Activated CD4-positive, alpha-beta T cell treated with anti-CD3 and anti-CD28 coated beads, Interleukin-2, amount 50 U/mL, for 1 hour (primary cell): ENCODE results near the gene PDCD4.

Experiments used
- DNase-seq: peaks from one replicate; pipeline ENCODE4 v3.0.0-alpha.2; 2020

Gene PDCD4

DNA sequence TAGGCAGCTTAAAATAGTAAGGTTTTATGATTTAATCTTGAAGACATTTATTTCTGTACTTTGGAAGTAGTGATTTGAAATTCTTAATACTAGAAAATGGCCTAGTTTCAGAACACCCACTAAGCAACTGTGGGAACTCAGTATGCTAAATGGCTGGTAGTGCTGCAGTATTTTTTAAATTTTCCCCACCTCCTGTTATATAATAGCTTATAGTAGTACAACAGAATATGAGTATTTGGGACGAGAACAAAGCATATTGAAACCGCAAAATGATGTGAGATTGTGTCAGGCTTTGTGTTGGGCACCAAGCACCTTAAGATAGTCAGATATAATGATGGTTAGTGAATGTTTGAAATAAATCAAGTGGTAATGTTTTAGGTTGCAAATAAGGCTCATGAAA lies 55.7 kb downstream of the PDCD4 start:
- DNase-seq = no peak

DNA sequence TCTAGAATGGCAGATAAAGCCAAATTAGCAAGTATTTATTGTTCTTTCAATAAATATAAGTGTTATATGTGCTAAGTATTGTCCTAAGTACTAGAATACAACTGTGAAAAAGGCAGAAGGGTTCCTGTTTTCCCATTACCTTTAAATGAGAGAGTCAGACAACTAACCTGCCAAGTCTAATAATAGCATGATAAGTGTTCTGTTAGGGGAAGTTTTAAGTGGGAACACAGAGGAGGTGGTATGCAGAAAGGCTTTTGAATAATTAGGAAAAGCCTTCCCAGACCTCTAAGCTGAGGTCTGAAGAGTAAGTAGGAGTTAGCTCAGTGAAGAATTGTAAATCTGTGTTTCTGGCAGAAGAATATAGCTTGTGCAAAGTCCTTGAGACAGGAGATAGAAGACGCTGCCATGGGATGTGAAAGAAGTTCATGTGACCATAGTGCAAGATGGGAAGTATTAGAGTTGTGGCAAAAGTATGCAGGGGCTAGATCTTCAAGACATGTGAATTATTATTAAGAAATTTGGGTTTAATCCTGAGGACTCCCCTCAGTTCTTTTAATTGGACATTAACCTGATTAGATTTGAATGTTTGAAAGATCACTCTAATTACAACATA lies 60.1 kb downstream of the PDCD4 start:
- no peak for DNase-seq

- DNase-seq = no peak
These were observed 60.9 kb downstream of the PDCD4 start for GRCh38 chr10:110932505-110933180.

DNA sequence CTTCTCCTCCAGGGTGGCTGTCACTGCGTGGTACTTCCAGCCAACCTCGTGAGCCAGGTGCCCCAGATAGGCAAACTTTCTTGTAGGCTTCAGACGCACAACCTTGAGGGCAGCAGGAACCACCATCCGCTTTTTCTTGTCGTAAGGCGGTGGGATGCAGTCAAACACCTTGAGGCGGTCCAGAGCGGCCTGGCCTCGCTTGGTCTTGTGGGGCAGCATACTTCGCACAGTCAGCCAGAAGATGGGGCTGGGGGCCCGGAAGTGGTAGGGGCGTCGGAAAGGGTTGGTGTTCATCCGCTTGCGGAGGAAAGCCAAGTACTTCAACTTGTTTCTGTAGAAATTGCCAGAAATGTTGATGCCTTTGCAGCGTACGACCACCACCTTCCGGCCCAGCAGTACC lies 65.0 kb downstream of the PDCD4 start:
- no peak for DNase-seq

DNA sequence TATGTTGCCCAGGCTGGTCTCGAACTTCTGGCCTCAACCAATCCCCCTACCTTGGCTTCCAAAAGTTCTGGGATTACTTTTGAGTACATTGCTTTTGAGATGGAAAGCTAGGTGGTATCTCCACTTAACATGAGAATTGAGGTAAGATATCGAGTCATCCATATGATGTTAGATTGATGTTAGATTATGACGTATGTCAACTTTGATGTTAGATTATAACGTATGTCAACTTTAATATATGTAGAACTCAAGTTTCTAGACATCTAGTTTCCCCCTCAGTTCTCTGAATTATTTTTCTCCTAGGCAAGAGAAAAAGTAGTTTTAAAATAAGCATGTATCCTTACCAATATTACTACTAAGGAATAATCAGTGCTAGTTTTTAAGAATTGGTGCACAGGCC lies 67.7 kb downstream of the PDCD4 start:
- DNase-seq = no peak

- DNase-seq = no peak
These were observed 73.2 kb downstream of the PDCD4 start for GRCh38 chr10:110944792-110945396.

- DNase-seq = no peak
These were observed 74.8 kb downstream of the PDCD4 start for GRCh38 chr10:110946496-110946895.

GRCh38 chr10:110947061-110947595 lies 75.4 kb downstream of the PDCD4 start:
- no peak for DNase-seq
